Middle frontal gyrus (tissue), 1 donor: Measurements from ENCODE around the gene NCOR2.
"Not testable (repeated sequence)": the region's sequence is repeated elsewhere in the genome, so short reads cannot be mapped to it uniquely, and the experiment has no call there.

Source experiments
- DNase-seq: peaks from one replicate; pipeline ENCODE4 v3.0.0-alpha.2; 2015; ENCODE audit warnings: low spot score; ENCODE audit errors: extremely low spot score

NCOR2 gene

GRCh38 chr12:124601706-124602105 lies 34.3 kb upstream of the NCOR2 start:
- DNase-seq = no peak

GRCh38 chr12:124599074-124599999 lies 31.9 kb upstream of the NCOR2 start:
- no peak for DNase-seq

- no peak for DNase-seq
These were observed 29.6 kb upstream of the NCOR2 start for GRCh38 chr12:124597041-124597440.

GRCh38 chr12:124595444-124595843 lies 28.0 kb upstream of the NCOR2 start:
- DNase-seq = no peak

GRCh38 chr12:124594851-124595250 lies 27.4 kb upstream of the NCOR2 start:
- DNase-seq = no peak

GRCh38 chr12:124593851-124594401 lies 26.5 kb upstream of the NCOR2 start:
- DNase-seq = no peak

- DNase-seq = no peak
These were observed 25.8 kb upstream of the NCOR2 start for GRCh38 chr12:124593176-124593575.

- no peak for DNase-seq
These were observed 25.2 kb upstream of the NCOR2 start for GRCh38 chr12:124592481-124593160.

GRCh38 chr12:124592050-124592449 lies 24.6 kb upstream of the NCOR2 start:
- no peak for DNase-seq

- DNase-seq = no peak
These were observed 23.0 kb upstream of the NCOR2 start for GRCh38 chr12:124590447-124590846.

- DNase-seq = no peak
These were observed 21.4 kb upstream of the NCOR2 start for GRCh38 chr12:124588751-124589267.

GRCh38 chr12:124588018-124588634 lies 20.7 kb upstream of the NCOR2 start:
- DNase-seq = no peak

GRCh38 chr12:124586756-124587155 lies 19.3 kb upstream of the NCOR2 start:
- DNase-seq = no peak

GRCh38 chr12:124584494-124584893 lies 17.1 kb upstream of the NCOR2 start:
- DNase-seq = not testable (repeated sequence)

- DNase-seq = no peak
These were observed 16.4 kb upstream of the NCOR2 start for GRCh38 chr12:124583854-124584253.

GRCh38 chr12:124582108-124582424 lies 14.7 kb upstream of the NCOR2 start:
- no peak for DNase-seq

GRCh38 chr12:124581307-124582107 lies 14.1 kb upstream of the NCOR2 start:
- no peak for DNase-seq

GRCh38 chr12:124579921-124580517 lies 12.6 kb upstream of the NCOR2 start:
- DNase-seq = no peak

GRCh38 chr12:124578854-124579253 lies 11.4 kb upstream of the NCOR2 start:
- no peak for DNase-seq

- no peak for DNase-seq
These were observed 11.0 kb upstream of the NCOR2 start for GRCh38 chr12:124578445-124578844.

GRCh38 chr12:124577986-124578385 lies 10.6 kb upstream of the NCOR2 start:
- DNase-seq = no peak
